ENCODE measurements around the gene OR52D1.

Gene OR52D1

GRCh38 chr11:5514841-5515240 lies 26.4 kb downstream of the OR52D1 start:
- no peak for DNase-seq (ENCODE audit: low read depth)

- DNase-seq (ENCODE audit: low read depth), result no peak
Measured at GRCh38 chr11:5516599-5516998, 28.1 kb downstream of the OR52D1 start, which contains the start of gene UBQLNL. UBQLNL (minus strand) TSS chr11:5516699; CDS start chr11:5516441, 258 bp downstream.

- no peak for DNase-seq (ENCODE audit: low read depth)
Measured at GRCh38 chr11:5521540-5521939, 33.1 kb downstream of the OR52D1 start.

- no peak for DNase-seq (ENCODE audit: low read depth)
Measured at GRCh38 chr11:5522308-5522707, 33.8 kb downstream of the OR52D1 start.

GRCh38 chr11:5524756-5525155 lies 36.3 kb downstream of the OR52D1 start:
- no peak for DNase-seq (ENCODE audit: low read depth)

GRCh38 chr11:5527716-5528115 lies 39.2 kb downstream of the OR52D1 start:
- DNase-seq (ENCODE audit: low read depth), result no peak

DNA sequence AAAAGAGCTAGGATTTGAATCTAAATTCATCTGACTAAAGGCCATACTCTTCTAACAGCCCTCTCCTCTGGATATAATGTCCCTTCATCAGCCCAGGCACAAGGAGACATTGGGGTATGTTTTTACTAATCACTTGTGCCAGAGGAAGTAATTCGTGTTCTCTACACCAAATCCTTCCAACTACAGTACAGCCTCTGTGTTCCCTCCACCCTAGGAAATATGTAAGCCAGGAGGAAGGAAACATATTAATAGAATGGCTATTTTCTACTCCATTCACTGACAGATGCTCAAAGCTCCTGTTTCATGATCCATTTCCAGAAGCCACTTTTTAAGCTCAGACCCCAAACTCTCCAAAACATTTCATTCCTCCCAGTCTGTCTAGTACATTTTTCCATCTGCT lies 40.0 kb downstream of the OR52D1 start:
- no peak for DNase-seq (ENCODE audit: low read depth)

DNA sequence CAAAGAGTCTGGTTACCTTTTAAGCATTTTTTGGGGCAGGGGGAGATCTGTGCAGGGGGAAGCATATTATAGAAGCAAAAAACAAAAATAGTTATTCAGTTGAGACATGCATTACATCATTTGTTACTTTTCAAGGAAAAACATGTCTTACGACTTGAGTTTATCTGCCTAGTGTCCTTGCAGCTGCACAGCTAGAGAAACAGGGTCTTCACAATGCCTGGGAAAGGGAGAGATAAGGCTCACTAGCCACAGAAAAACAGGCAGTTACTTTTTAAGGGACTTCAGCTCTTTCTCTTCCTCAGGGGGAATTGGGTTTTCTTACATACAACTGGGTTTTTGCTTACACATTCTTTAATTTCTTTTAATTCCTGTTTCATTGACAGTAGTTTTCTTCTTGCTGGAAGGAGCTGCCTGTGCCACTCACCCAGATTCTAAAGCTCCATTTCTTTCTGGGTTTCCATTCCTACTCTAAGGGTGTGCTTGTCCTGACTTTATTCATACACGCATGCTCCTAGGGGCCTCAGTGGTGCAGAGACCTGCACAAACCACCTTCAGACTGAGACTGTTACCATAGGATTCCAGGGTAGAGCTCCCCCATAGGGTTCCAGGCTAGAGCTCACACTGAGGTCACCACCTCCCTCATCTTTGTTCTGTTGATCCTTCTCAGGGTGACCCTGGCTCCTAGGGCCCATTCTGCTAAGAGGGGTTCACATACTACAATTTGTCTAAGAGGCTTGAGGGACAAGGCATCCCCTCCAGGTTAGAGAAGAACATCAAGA lies 42.8 kb downstream of the OR52D1 start:
- DNase-seq (ENCODE audit: low read depth), result no peak

GRCh38 chr11:5534046-5534445 lies 45.6 kb downstream of the OR52D1 start:
- no peak for DNase-seq (ENCODE audit: low read depth)

DNA sequence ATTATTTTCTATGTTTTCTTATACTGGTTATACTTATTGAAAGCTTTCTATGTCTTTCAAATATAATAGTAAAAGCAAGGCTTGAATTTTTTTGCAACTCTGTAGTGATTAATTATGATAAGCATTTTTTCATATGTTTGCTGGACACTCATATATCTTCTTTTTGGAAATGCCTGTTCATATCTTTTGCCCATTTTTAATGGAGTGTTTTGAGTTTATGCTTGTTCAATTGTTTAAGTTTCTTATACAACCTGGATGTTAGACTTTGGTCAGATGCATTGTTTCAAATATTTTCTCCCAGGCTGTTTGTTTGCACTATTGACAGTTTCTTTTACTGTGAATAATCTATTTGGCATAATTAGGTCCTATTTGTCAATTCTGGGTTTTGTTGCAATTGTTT lies 48.0 kb downstream of the OR52D1 start:
- no peak for DNase-seq (ENCODE audit: low read depth)

Data from HS-27A (cell line).